CD4-positive, alpha-beta T cell (primary cell): ENCODE measurements around the gene TMEM30B. TPM values are rescaled to one million over a fixed set of nuclear protein-coding genes. Genes with fewer than 3 reads are reported as not detected.
A peak's percentile ranks its signal among the peaks of the same experiment; 100 is the strongest.

ENCODE experiments used
- ATAC-seq: fragments of 200-7000 bp; cut with Tn5 transposase; one replicate; pipeline ENCODE4 v1.10.0; 2022; ENCODE audit warnings: mild to moderate bottlenecking; ENCODE audit not compliant: poor library complexity
- CTCF ChIA-PET: fragments of 350-600 bp; sonication (Branson Sonifier 250); formaldehyde crosslinking; loops from one replicate; lab custom pipeline; 2021; ENCODE audit warnings: antibody characterized with exemption, inconsistent platforms; lab: Charles Lee
- POLR2A ChIA-PET: fragments of 350-600 bp; sonication (Branson Sonifier 250); formaldehyde crosslinking; loops from one replicate; lab custom pipeline; 2021; ENCODE audit warnings: antibody characterized with exemption, inconsistent platforms; lab: Charles Lee
- DNase-seq, 14 experiments: peaks; one replicate each; pipeline ENCODE4 v3.0.0-alpha.2; 2013 to 2020; ENCODE audit warnings: mixed read lengths in 2 of 14
- H3K27ac ChIP-seq, 2 donors: one replicate each; pipeline versions ENCODE4 v1.5.1 to v1.7.0; 2013; ENCODE audit warnings: low read length in 2 of 2, low read depth in 1 of 2, mild to moderate bottlenecking in 1 of 2
- H3K27me3 ChIP-seq, 2 experiments: 1 replicate in 1 of 2; 2 replicates in 1 of 2; pipeline versions ENCODE4 v1.6.1 to v1.7.0; 2013; ENCODE audit warnings: low read length in 2 of 2, control low read depth in 1 of 2, mild to moderate bottlenecking in 1 of 2, moderate library complexity in 1 of 2; ENCODE audit not compliant: insufficient read depth in 2 of 2, control insufficient read depth in 1 of 2
- H3K36me3 ChIP-seq: one replicate; pipeline ENCODE4 v1.6.1; 2013; ENCODE audit warnings: low read length, control low read depth; ENCODE audit not compliant: insufficient read depth
- H3K4me1 ChIP-seq: one replicate; pipeline ENCODE4 v1.6.1; 2013; ENCODE audit warnings: low read length, control low read depth; ENCODE audit not compliant: insufficient read depth
- H3K4me3 ChIP-seq: one replicate; pipeline ENCODE4 v1.5.1; 2013; ENCODE audit warnings: mild to moderate bottlenecking, low read length, moderate library complexity
- H3K9me3 ChIP-seq, 2 experiments: 1 replicate in 1 of 2; 2 replicates in 1 of 2; pipeline versions ENCODE4 v1.6.1 to v1.7.0; 2013; ENCODE audit warnings: low read length in 2 of 2, mild to moderate bottlenecking in 2 of 2, control low read depth in 1 of 2, moderate library complexity in 1 of 2; ENCODE audit not compliant: control insufficient read depth in 1 of 2, insufficient read depth in 1 of 2
- H3K27ac Mint-ChIP-seq: one replicate; pipeline ENCODE4 v1.8.0; 2020; ENCODE audit warnings: mixed read lengths
- H3K27me3 Mint-ChIP-seq: one replicate; pipeline ENCODE4 v1.8.0; 2021; ENCODE audit warnings: mixed read lengths
- H3K36me3 Mint-ChIP-seq: one replicate; pipeline ENCODE4 v1.8.0; 2021; ENCODE audit warnings: low read depth, mixed read lengths
- H3K4me1 Mint-ChIP-seq: one replicate; pipeline ENCODE4 v1.8.0; 2021; ENCODE audit warnings: low read depth, mixed read lengths
- H3K4me3 Mint-ChIP-seq: one replicate; pipeline ENCODE4 v1.8.0; 2020; ENCODE audit warnings: mild to moderate bottlenecking, mixed read lengths
- H3K9me3 Mint-ChIP-seq: one replicate; pipeline ENCODE4 v1.8.0; 2020; ENCODE audit warnings: mixed read lengths
- intact Hi-C, 2 experiments: fragments of 100-400 bp; cut with DNase I in 1 of 2; cut with micrococcal nuclease in 1 of 2; formaldehyde crosslinking; loops; one replicate each; pipeline versions ENCODE4 v1.15.1 to v1.9.0; 2023 to 2025; cut with DNase I, micrococcal nuclease
- total RNA-seq, 174 experiments: library from RNA in 2 of 174; stranded (reverse) in 2 of 174; gene quantifications; one replicate each; pipeline ENCODE4 v1.2.3 and lab custom pipeline; 2021 to 2026
- TF ChIP-seq, protein P1 (sequence below): fragments of 200-600 bp; IDR thresholded peaks from one replicate; pipeline ENCODE4 v1.8.0; 2022; ENCODE audit warnings: antibody characterized with exemption, mild to moderate bottlenecking

The TMEM30B gene
- total RNA-seq, 2 experiments from 2014 or later = 8.9 to 9.1 TPM

GRCh38 chr14:61322799-61323290 is 41.7 kb upstream of the TMEM30B start:
- no peaks in the 10 kb centered on the region for H3K9me3 ChIP-seq
- H3K27me3 Mint-ChIP-seq = no peaks in the 10 kb centered on the region
- H3K4me3 Mint-ChIP-seq = peak overlapping the region; percentile 96
- H3K4me3 ChIP-seq = peak overlapping the region; percentile 95
- no peaks in the 10 kb centered on the region for H3K36me3 ChIP-seq
- POLR2A ChIA-PET = interaction anchor here (0.7 to 6.9 kb wide), 24 partner anchors 12 to 372 kb away, joined by 3 to 185 read pairs (median 7); partner anchors contain the start of genes HIF1A and TMEM30B
- H3K4me1 ChIP-seq = peaks cover 31% of the 10 kb centered on the region
- peaks cover 55% of the 10 kb centered on the region for H3K36me3 Mint-ChIP-seq
- H3K4me1 Mint-ChIP-seq = peaks cover 38% of the 10 kb centered on the region
- H3K27ac Mint-ChIP-seq = no peak overlapping the region
- no peaks in the 10 kb centered on the region for H3K27me3 ChIP-seq
- ATAC-seq (peak; percentile 63), DNase-seq (peak in 12 of 14 experiments; percentile 29 to 76 (median 46))
- H3K9me3 Mint-ChIP-seq = peaks cover 4% of the 10 kb centered on the region
- TF ChIP-seq, protein P1, sequence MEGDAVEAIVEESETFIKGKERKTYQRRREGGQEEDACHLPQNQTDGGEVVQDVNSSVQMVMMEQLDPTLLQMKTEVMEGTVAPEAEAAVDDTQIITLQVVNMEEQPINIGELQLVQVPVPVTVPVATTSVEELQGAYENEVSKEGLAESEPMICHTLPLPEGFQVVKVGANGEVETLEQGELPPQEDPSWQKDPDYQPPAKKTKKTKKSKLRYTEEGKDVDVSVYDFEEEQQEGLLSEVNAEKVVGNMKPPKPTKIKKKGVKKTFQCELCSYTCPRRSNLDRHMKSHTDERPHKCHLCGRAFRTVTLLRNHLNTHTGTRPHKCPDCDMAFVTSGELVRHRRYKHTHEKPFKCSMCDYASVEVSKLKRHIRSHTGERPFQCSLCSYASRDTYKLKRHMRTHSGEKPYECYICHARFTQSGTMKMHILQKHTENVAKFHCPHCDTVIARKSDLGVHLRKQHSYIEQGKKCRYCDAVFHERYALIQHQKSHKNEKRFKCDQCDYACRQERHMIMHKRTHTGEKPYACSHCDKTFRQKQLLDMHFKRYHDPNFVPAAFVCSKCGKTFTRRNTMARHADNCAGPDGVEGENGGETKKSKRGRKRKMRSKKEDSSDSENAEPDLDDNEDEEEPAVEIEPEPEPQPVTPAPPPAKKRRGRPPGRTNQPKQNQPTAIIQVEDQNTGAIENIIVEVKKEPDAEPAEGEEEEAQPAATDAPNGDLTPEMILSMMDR = no peak
- intact Hi-C loops = loop anchor here (1.0 to 5.0 kb wide), 6 partner anchors 9 to 79 kb away; no protein-coding TSS in a partner anchor
- H3K27ac ChIP-seq = peak overlapping the region; percentile 66 to 87
- CTCF ChIA-PET = interaction anchor here (1.0 to 3.6 kb wide), 6 partner anchors 10 to 42 kb away, joined by 3 to 29 read pairs (median 4); partner anchors contain the start of gene TMEM30B

GRCh38 chr14:61322011-61322798 is 41.1 kb upstream of the TMEM30B start:
- H3K27me3 Mint-ChIP-seq = no peaks in the 10 kb centered on the region
- H3K4me1 ChIP-seq = peaks cover 27% of the 10 kb centered on the region
- ATAC-seq = peak; percentile 7
- peak overlapping the region; percentile 66 to 87 for H3K27ac ChIP-seq
- intact Hi-C loops = loop anchor here (2.0 to 5.0 kb wide), 4 partner anchors 15 to 80 kb away; no protein-coding TSS in a partner anchor
- peaks cover 4% of the 10 kb centered on the region for H3K9me3 Mint-ChIP-seq
- H3K27ac Mint-ChIP-seq = no peak overlapping the region
- peak overlapping the region; percentile 95 for H3K4me3 ChIP-seq
- DNase-seq = peak in 9 of 14 experiments; percentile 32 to 72 (median 54)
- no peaks in the 10 kb centered on the region for H3K9me3 ChIP-seq
- peaks cover 51% of the 10 kb centered on the region for H3K36me3 Mint-ChIP-seq
- ChIA-PET CTCF (interaction anchor here (0.8 to 3.6 kb wide), 19 partner anchors 10 to 407 kb away, joined by 3 to 29 read pairs (median 5); partner anchors contain the start of gene TMEM30B), POLR2A (interaction anchor here (1.0 to 6.9 kb wide), 31 partner anchors 13 to 372 kb away, joined by 3 to 185 read pairs (median 5); partner anchors contain the start of genes HIF1A and TMEM30B)
- H3K4me3 Mint-ChIP-seq = peak overlapping the region; percentile 96
- H3K4me1 Mint-ChIP-seq = peaks cover 33% of the 10 kb centered on the region
- no peaks in the 10 kb centered on the region for H3K27me3 ChIP-seq
- no peaks in the 10 kb centered on the region for H3K36me3 ChIP-seq
- TF ChIP-seq, protein P1 = no peak

GRCh38 chr14:61321385-61322010 is 40.4 kb upstream of the TMEM30B start, which contains the start of gene PRKCH:
Gene PRKCH (plus strand): TSS chr14:61321579. CDS start chr14:61322102, 523 bp downstream.
- Histone ChIP-seq H3K9me3 (no peaks in the 10 kb centered on the region), H3K27ac (peak within 1 kb of the TSS; percentile 66 to 87), H3K27me3 (no peaks in the 10 kb centered on the region), H3K4me3 (peak within 1 kb of the TSS; percentile 95), H3K4me1 (peaks cover 22% of the 10 kb centered on the region), H3K36me3 (peaks cover 5% of the 10 kb centered on the region)
- Mint-ChIP-seq H3K27ac (no peak within 1 kb of the TSS), H3K27me3 (no peaks in the 10 kb centered on the region), H3K36me3 (peaks cover 43% of the 10 kb centered on the region), H3K9me3 (peaks cover 4% of the 10 kb centered on the region), H3K4me3 (peak within 1 kb of the TSS; percentile 96), H3K4me1 (peaks cover 26% of the 10 kb centered on the region)
- DNase-seq (peak; percentile 72 to 93 (median 84)), ATAC-seq (peak; percentile 73)
- TF ChIP-seq, protein P1 = peak; percentile 32
- CTCF ChIA-PET = interaction anchor here (0.6 to 3.6 kb wide), 21 partner anchors 9 to 408 kb away, joined by 3 to 29 read pairs (median 4); no protein-coding TSS in a partner anchor
- POLR2A ChIA-PET = interaction anchor here (0.6 to 6.9 kb wide), 23 partner anchors 13 to 250 kb away, joined by 3 to 185 read pairs (median 5); no protein-coding TSS in a partner anchor
- intact Hi-C loops = loop anchor here (2.0 to 5.0 kb wide), 6 partner anchors 15 to 133 kb away; no protein-coding TSS in a partner anchor
